Naive B cell (primary cell): Measurements from ENCODE around the gene DUOX1. TPM values are rescaled to one million over a fixed set of nuclear protein-coding genes. Genes with fewer than 3 reads are reported as not detected.

Source experiments
- ATAC-seq, 2 donors: fragments of 150-1000 bp; cut with Tn5 transposase; 2 replicates each; pipeline ENCODE4 v1.10.0; 2021; ENCODE audit warnings: low read depth in 2 of 2, mild to moderate bottlenecking in 2 of 2, moderate library complexity in 2 of 2
- DNase-seq: peaks from one replicate; pipeline ENCODE4 v3.0.0; 2022
- H3K27ac Mint-ChIP-seq, 6 donors: one replicate each; pipeline ENCODE4 v1.8.0; 2020 to 2022; ENCODE audit warnings: mild to moderate bottlenecking in 6 of 6, mixed read lengths in 6 of 6, moderate library complexity in 5 of 6, inconsistent platforms in 2 of 6
- H3K27me3 Mint-ChIP-seq, 3 donors: one replicate each; pipeline ENCODE4 v1.8.0; 2021 to 2022; ENCODE audit warnings: mixed read lengths in 3 of 3, mild to moderate bottlenecking in 1 of 3
- H3K36me3 Mint-ChIP-seq, 2 donors: one replicate each; pipeline ENCODE4 v1.8.0; 2020 to 2022; ENCODE audit warnings: mixed read lengths in 2 of 2, inconsistent platforms in 1 of 2, mild to moderate bottlenecking in 1 of 2
- H3K4me1 Mint-ChIP-seq, 3 donors: one replicate each; pipeline ENCODE4 v1.8.0; 2020 to 2022; ENCODE audit warnings: mixed read lengths in 3 of 3, inconsistent platforms in 1 of 3, mild to moderate bottlenecking in 1 of 3, moderate library complexity in 1 of 3
- H3K4me3 Mint-ChIP-seq, 8 donors: one replicate each; pipeline ENCODE4 v1.8.0; 2020 to 2022; ENCODE audit warnings: mild to moderate bottlenecking in 8 of 8, mixed read lengths in 8 of 8, moderate library complexity in 8 of 8, inconsistent platforms in 2 of 8
- H3K9me3 Mint-ChIP-seq, 7 donors: one replicate each; pipeline ENCODE4 v1.8.0; 2020 to 2022; ENCODE audit warnings: mixed read lengths in 7 of 7, mild to moderate bottlenecking in 5 of 7, inconsistent platforms in 2 of 7, moderate library complexity in 1 of 7
- polyA plus RNA-seq, 6 donors: library from polyadenylated mRNA; unstranded; fragments of 300-500 nt; fragmentation: Illumina TruSeq; gene quantifications; one replicate each; pipeline ENCODE4 v1.2.3, GENCODE V29; 2021; ENCODE audit warnings: low read depth in 6 of 6

DUOX1 gene
- polyA plus RNA-seq, 6 donors from 2014 or later, result 0.29 to 4.2 (median 1.3) TPM

GRCh38 chr15:45185903-45186770 lies 56.3 kb downstream of the DUOX1 start:
- no peaks in the 10 kb centered on the region for H3K36me3 Mint-ChIP-seq
- H3K9me3 Mint-ChIP-seq, result no peaks in the 10 kb centered on the region
- ATAC-seq (no peak), DNase-seq (no peak)
- peak overlapping the region; percentile 84 to 91 (median 89) for H3K4me3 Mint-ChIP-seq
- peaks cover 0 to 7% (median 0%) of the 10 kb centered on the region in 3 donors for H3K27me3 Mint-ChIP-seq
- peaks cover 20 to 26% (median 23%) of the 10 kb centered on the region in 3 donors for H3K4me1 Mint-ChIP-seq
- peak overlapping the region; percentile 6 to 92 (median 50) for H3K27ac Mint-ChIP-seq

DNA sequence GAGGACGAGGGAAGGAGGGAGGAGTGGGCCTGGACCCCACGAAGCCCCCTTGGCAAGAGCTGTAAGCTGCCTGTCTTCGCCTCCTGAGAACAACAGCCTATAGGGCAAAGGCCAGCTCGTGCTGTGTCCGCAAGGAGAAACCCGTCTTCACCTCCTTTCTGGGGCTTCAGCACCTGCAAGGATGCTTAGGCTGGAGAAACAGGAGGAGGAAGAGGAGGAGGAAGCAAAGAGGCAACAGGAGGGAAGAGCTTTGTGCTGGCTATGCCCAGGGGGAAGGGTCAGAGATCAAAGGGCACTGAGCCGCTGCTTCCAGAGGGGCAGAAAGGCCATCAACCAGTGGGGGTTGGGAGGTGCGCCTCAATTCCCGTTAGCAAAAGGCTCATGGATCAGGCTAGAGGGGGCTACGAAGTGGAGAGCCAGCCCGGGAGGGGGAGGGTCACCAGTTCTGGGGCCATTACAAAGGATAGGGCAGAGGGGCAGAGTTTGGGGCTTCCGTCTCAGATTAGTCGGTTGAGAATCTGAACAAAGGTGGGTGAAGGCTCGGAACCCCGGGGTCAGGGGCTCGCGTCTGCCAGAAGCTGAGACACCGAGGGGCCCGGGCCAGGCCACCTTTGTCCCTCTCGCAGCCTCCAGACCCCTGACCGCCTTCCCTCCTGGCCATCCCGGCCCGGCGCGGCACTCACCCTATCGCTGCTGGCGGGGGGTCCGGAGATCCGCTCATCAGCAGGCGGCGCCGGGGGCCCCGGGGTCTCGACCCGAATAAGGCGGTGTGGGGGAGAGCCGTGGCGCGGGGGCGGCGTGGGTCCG lies 57.2 kb downstream of the DUOX1 start:
- H3K9me3 Mint-ChIP-seq, result no peaks in the 10 kb centered on the region
- ATAC-seq, result peak; percentile 1
- H3K36me3 Mint-ChIP-seq, result no peaks in the 10 kb centered on the region
- DNase-seq, result no peak
- peak overlapping the region; percentile 84 to 91 (median 89) for H3K4me3 Mint-ChIP-seq
- H3K27ac Mint-ChIP-seq, result peak overlapping the region; percentile 65 to 97 (median 90)
- peaks cover 18 to 21% (median 20%) of the 10 kb centered on the region in 3 donors for H3K4me1 Mint-ChIP-seq
- peaks cover 0 to 7% (median 0%) of the 10 kb centered on the region in 3 donors for H3K27me3 Mint-ChIP-seq

DNA sequence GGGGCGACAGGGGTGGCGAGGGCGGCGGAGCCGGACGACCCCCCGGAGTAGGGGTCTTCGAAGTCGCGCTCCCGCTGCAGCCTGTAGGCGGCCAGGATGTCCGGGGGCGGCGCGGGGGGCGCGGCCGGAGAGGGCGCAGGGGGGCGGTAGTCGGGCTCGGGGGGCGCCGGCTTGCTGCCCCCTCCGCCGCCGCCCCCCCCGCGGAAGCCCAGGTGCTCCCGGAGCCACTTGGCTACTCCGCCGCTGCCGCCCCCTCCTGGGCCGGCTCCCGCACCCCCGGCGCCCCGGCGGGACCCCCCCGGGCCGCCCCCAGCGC lies 57.7 kb downstream of the DUOX1 start:
- Mint-ChIP-seq H3K9me3 (no peaks in the 10 kb centered on the region), H3K27ac (peak overlapping the region in 1 of 6 donors; percentile 89), H3K4me3 (peak overlapping the region in 4 of 8 donors; percentile 84 to 90 (median 86)), H3K4me1 (peaks cover 16 to 21% (median 19%) of the 10 kb centered on the region in 3 donors), H3K27me3 (peaks cover 0 to 7% (median 0%) of the 10 kb centered on the region in 3 donors), H3K36me3 (no peaks in the 10 kb centered on the region)
- DNase-seq (no peak), ATAC-seq (no peak)

DNA sequence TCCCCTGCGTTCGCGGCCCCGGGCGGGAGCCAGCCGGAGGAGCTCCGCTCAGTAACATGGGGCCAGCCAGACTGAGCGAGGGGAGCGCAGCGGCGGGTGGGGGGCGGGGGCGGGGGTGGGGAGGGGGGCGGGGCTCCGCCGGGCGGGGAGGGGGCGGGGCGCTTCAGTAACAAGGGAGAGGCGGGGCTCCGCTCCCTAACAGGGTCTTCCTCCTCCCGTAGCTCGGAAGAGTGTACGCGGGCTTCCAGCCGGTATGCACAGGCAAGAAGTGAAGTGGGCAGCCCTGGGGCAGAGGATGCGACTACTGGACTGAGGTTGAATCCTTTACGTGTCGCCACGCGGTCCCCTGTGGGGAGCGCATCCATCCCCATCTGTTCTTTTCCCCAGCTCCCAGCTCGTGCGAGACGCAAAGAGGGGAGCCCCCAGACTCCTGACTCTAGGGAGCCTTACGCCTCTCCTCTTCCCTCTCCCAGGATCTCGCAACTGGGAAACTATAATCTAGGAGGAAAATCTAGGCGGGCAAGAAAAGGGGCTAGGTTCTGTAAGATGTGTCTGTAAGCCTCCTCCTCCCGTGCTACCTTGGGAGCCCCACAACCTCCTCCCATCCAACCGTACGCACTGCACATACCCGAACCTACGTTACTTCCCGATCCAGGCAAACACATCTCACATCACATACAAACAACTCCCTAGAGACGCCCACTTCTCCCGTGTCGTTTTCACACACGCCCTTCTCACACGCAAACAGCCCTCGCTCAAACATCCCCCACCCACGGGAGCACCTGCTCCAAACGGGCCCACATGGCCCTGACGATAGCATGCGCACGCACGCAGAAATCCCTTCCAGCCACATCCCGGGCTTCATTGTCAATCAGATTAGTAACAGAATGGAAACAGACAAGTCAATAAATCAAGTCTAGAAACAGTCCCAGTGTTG lies 58.4 kb downstream of the DUOX1 start, which contains the start of gene SHF:
SHF (minus strand) TSS at position 73 of the 937 bp plus-strand sequence; CDS start at position 58, 15 bp downstream.
- H3K36me3 Mint-ChIP-seq, result no peaks in the 10 kb centered on the region
- ATAC-seq, result peak; percentile 76 to 77
- peak within 1 kb of the TSS; percentile 85 to 93 (median 90) for H3K4me3 Mint-ChIP-seq

GRCh38 chr15:45197512-45197911 lies 67.7 kb downstream of the DUOX1 start:
- ATAC-seq (no peak), DNase-seq (no peak)
- peak overlapping the region in 4 of 8 donors; percentile 38 to 82 (median 76) for H3K4me3 Mint-ChIP-seq
- H3K36me3 Mint-ChIP-seq, result peaks cover 0 to 12% of the 10 kb centered on the region in 2 donors
- peak overlapping the region in 4 of 6 donors; percentile 62 to 90 (median 86) for H3K27ac Mint-ChIP-seq
- peaks cover 0 to 19% (median 4%) of the 10 kb centered on the region in 3 donors for H3K4me1 Mint-ChIP-seq
- H3K27me3 Mint-ChIP-seq, result peaks cover 0 to 9% (median 0%) of the 10 kb centered on the region in 3 donors
- peaks cover 0 to 4% (median 0%) of the 10 kb centered on the region in 7 donors for H3K9me3 Mint-ChIP-seq

More for the DNA sequence above, 58.4 kb downstream of the DUOX1 start, which contains the start of gene SHF:
- Mint-ChIP-seq H3K9me3 (no peaks in the 10 kb centered on the region), H3K27me3 (peaks cover 0 to 7% (median 0%) of the 10 kb centered on the region in 3 donors), H3K27ac (peak within 1 kb of the TSS; percentile 92 to 99 (median 96)), H3K4me1 (peaks cover 16 to 21% (median 19%) of the 10 kb centered on the region in 3 donors)
- DNase-seq, result peak; percentile 77

DNA sequence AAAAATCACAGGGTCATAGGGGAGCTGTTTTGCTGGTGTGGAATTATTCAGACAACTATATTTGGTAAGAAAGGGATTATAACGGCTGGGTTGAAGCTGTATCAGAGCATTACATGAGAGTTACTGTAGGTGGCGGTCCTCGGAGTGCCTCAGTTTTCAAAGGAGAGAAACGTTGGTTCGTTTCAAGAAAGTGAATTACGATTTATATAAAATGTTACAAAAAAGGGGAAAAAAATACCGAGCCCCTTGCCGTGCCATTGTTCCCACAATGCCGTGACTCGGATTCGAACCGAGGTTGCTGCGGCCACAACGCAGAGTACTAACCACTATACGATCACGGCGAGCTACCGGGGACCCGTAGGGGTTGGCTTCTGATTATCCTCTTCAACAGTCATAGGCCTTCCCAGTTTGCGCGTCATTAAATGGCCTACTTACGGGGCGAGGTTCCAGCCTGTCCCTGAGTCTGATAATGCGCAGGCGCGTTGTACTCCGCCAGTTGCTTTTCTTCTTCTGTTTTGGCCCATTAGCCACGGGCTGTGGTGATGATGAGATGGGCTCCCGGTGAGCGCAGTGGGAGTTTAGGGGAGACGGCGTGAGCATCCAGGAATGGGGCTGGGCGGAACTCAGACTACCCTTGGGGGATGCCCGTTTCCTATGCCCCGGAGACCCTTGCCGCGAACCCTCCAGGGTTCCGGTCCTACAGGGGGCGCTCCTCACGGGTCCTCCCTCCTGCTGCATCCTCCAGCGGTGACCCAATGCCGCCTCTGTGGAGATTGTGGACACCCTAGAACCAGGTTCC lies 68.7 kb downstream of the DUOX1 start:
- DNase-seq, result peak; percentile 97
- peaks cover 0 to 22% (median 4%) of the 10 kb centered on the region in 3 donors for H3K4me1 Mint-ChIP-seq
- ATAC-seq, result peak; percentile 59 to 63
- peaks cover 0 to 4% (median 0%) of the 10 kb centered on the region in 7 donors for H3K9me3 Mint-ChIP-seq
- H3K27me3 Mint-ChIP-seq, result peaks cover 0 to 9% (median 0%) of the 10 kb centered on the region in 3 donors
- peak overlapping the region in 1 of 6 donors; percentile 99 for H3K27ac Mint-ChIP-seq
- H3K36me3 Mint-ChIP-seq, result peaks cover 0 to 12% of the 10 kb centered on the region in 2 donors
- H3K4me3 Mint-ChIP-seq, result no peak overlapping the region

- ATAC-seq (no peak), DNase-seq (peak; percentile 61)
- H3K4me1 Mint-ChIP-seq, result peaks cover 0 to 22% (median 4%) of the 10 kb centered on the region in 3 donors
- H3K9me3 Mint-ChIP-seq, result peaks cover 0 to 4% (median 0%) of the 10 kb centered on the region in 7 donors
- H3K27me3 Mint-ChIP-seq, result peaks cover 0 to 9% (median 0%) of the 10 kb centered on the region in 3 donors
- H3K36me3 Mint-ChIP-seq, result peaks cover 0 to 12% of the 10 kb centered on the region in 2 donors
- no peak overlapping the region for H3K4me3 Mint-ChIP-seq
- peak overlapping the region in 1 of 6 donors; percentile 99 for H3K27ac Mint-ChIP-seq
These were observed 69.5 kb downstream of the DUOX1 start for GRCh38 chr15:45199136-45199810.

GRCh38 chr15:45200001-45200798 lies 70.4 kb downstream of the DUOX1 start:
- Mint-ChIP-seq H3K27ac (no peak overlapping the region), H3K4me1 (peaks cover 0 to 22% (median 4%) of the 10 kb centered on the region in 3 donors), H3K4me3 (no peak overlapping the region), H3K27me3 (peaks cover 0 to 12% (median 3%) of the 10 kb centered on the region in 3 donors), H3K9me3 (peaks cover 0 to 4% (median 0%) of the 10 kb centered on the region in 7 donors), H3K36me3 (peaks cover 0 to 12% of the 10 kb centered on the region in 2 donors)
- peak; percentile 98 for DNase-seq
- ATAC-seq, result peak; percentile 65 to 69

DNA sequence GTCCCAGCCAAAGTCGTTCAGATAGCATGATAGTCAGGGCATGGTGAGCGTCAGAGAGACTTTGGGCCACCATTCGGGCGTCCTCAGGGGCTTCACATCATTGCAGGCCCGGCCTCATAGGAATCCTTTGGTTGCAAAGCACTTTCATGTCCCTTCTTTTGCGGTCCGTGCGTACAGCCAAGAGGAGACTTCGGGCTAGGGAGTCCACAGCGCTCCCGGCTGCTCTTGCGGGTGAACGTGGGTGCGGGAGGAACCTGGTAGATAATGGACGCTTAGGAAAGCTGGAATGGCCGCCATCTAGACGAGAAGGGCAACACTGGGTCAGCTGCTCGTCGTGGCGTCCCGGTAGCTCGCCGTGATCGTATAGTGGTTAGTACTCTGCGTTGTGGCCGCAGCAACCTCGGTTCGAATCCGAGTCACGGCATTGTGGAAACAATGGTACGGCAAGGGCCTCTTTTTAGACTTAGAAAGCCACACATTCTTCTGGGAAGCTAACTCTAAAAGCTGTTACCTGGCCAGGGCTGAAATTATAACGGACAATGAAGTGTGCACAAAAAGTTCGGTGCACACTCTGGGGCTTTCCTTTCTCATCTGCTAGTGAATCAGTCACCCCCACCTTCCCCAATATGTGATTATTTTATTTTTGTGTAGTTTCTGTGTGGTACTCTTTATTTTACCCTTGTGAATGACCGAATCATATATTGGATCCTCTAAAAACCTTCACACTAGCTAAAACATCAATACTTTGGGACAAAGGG lies 71.2 kb downstream of the DUOX1 start:
- DNase-seq (no peak), ATAC-seq (peak; percentile 5 to 14)
- H3K27me3 Mint-ChIP-seq, result peaks cover 0 to 16% (median 8%) of the 10 kb centered on the region in 3 donors
- H3K27ac Mint-ChIP-seq, result no peak overlapping the region
- peaks cover 0 to 12% of the 10 kb centered on the region in 2 donors for H3K36me3 Mint-ChIP-seq
- peaks cover 0 to 22% (median 4%) of the 10 kb centered on the region in 3 donors for H3K4me1 Mint-ChIP-seq
- H3K4me3 Mint-ChIP-seq, result no peak overlapping the region
- peaks cover 0 to 4% (median 0%) of the 10 kb centered on the region in 7 donors for H3K9me3 Mint-ChIP-seq

GRCh38 chr15:45201557-45201859 lies 71.7 kb downstream of the DUOX1 start:
- Mint-ChIP-seq H3K27ac (no peak overlapping the region), H3K36me3 (peaks cover 0 to 12% of the 10 kb centered on the region in 2 donors), H3K27me3 (peaks cover 4 to 17% (median 11%) of the 10 kb centered on the region in 3 donors), H3K9me3 (peaks cover 0 to 4% (median 0%) of the 10 kb centered on the region in 7 donors), H3K4me3 (no peak overlapping the region), H3K4me1 (peaks cover 0 to 22% (median 4%) of the 10 kb centered on the region in 3 donors)
- ATAC-seq (no peak), DNase-seq (no peak)
